Limb (tissue), 2 donors: ENCODE results near the gene PES1.
"Not testable (repeated sequence)": the region's sequence is repeated elsewhere in the genome, so short reads cannot be mapped to it uniquely, and the experiment has no call there.

Experiments
- DNase-seq, 2 donors: peaks; one replicate each; pipeline ENCODE4 v3.0.0-alpha.2; 2016; ENCODE audit errors: extremely low spot score in 2 of 2

The PES1 gene

GRCh38 chr22:30575859-30576258, 15.9 kb downstream of the PES1 start:
- DNase-seq = no peak

DNA sequence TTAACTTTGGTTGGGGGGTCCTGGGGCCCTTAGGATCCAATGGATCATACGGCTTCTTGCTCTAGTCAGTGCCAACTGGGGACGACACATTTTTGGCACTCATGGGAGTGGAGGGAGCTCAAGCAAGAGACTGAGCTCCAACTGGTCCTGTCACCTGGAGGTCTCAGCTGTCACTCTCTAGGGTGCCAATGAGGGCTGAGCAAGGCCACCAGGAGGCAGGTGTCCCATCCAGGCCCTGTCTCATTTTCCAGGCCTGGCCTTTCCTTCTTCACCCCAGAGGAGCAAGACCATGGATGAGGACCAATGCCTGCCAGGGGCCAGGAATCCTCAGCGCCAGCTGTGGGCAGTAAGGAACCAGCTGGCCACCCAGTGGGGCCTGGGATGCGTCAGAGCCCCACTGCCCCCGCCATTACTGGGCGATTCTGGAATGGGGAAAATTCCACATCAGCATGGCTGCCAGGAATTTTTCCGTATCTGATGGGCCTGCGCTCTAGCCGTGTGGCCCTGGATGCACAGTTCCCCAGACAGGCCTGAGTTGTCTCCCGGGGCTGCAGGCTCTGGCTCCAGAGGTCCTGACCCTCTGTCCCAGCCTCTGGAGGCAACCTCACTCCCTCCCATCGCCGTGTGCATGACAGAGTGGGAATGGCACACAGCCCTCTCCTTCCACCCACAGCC, 16.6 kb downstream of the PES1 start:
- peak; percentile 25 to 46 for DNase-seq

GRCh38 chr22:30574095-30574981, 17.4 kb downstream of the PES1 start, which contains the start of gene GAL3ST1:
TSS of gene GAL3ST1 (minus strand) at chr22:30574665. CDS start at chr22:30557392, 17,273 bp downstream.
- DNase-seq = peak; percentile 18 to 78

GRCh38 chr22:30573594-30574094, 18.1 kb downstream of the PES1 start:
- DNase-seq = peak in 1 of 2 donors; percentile 53

DNA sequence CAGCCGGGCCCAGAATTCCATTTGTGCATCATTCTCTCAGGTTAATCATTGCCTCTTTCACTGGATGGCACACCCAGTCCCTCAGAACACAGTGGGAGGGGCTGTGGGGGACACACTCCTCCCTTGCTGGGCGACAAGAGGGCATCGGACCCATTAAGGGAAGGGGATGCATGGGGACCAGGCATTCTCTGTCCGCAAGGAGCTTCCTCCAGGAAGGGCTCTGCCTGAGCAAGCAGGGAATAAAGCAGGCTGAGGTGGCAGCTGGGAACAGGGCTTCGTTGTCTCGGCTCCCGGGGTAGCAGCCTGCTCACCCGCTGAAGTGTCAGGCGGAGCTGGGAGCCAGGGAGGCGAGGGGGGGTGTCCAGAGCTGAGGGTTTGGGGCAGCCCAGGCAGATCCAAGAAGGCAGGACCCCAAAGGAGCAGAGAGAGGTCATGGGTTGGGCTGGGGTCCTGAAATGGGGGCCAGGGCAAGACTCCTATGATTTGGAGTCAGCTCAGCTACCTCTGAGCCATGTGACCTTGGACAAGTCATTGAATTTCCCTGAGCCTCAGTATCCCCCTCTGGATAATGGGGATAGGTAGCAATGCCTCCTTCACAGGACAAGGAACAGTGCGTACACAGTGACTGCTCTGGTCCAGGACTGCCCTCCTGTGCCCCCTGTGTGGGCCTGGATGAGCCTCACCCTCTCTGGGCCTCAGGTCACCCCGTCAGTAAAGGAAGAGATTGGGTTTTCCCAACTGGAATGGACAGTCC, 18.7 kb downstream of the PES1 start:
- DNase-seq = no peak

- no peak for DNase-seq
Observed at GRCh38 chr22:30572210-30572609, 19.5 kb downstream of the PES1 start.

DNA sequence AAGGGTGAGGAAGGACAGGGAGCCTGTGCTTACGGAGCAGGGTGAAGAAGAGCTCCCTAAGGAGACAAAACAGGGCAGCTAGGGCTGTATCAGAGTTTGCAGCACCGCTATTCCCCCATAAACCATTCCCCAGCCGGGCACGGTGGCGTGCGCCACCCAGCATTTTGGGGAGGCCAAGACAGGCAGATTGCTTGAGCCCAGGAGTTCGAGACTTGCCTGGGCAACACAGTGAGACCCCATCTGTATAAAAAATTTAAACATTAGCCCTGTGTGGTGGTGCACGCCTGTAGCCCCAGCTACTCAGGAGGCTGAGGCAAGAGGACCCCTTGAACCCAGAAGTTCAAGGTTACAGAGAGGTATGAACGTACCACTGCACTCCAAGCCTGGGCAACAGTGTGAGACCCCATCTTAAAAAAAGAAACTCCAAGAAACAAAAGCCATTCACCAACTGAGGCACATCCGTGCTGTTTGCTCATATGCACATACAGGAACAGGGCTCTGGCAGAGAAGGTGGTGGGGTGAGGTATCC, 22.0 kb downstream of the PES1 start:
- DNase-seq = no peak

DNA sequence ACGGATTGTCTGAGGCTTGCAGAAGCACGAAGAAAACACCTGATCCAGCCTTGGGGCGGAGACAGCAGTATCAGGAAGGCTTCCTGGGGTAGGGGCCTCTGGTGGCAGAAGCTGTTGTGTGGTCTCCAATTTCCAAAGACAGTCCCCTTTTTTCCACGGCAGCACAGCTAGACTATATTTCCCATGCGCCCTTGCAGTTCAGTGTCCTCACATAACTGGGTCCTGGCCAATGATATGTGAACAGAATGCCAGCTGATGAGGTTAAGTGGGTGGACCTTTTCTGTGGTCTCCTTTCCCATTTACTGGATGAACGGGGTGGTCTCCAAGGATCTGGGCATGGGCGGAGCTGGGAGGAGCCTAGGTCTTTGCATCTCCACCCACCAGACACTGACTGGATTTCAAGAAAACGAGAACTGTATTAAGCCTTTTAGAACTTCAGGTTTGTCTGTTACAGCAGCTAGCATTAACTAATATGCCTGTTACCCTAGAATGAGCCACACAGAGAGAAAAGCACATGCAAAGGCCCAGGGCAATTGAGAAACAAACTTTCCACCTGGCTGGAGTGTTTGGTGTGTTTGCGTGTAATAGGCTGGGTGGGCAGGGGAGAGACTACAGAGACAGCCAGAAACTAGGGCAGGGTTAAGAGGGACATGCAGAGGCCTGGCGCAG, 23.4 kb downstream of the PES1 start:
- no peak for DNase-seq

DNA sequence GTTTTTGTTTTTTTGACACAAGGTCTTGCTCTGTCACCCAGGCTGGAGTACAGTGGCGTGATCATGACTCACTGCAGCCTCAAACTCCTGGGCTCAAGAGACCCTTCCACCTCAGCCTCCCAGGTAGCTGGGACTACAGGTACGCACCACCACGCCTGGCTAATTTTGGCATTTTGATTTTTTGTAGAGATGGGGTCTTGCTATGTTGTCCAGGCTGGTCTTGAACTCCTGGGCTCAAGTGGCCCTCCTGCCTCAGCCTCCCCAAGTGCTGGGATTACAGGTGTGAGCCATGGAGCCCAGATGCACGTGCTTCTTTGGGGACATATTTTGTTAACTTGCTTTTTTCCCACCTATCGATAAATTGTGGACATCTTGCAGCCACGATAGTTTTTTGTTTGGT, 24.4 kb downstream of the PES1 start:
- not testable (repeated sequence) for DNase-seq

- no peak for DNase-seq
Observed at GRCh38 chr22:30566125-30566524, 25.6 kb downstream of the PES1 start.

GRCh38 chr22:30565341-30565740, 26.4 kb downstream of the PES1 start:
- DNase-seq = no peak

DNA sequence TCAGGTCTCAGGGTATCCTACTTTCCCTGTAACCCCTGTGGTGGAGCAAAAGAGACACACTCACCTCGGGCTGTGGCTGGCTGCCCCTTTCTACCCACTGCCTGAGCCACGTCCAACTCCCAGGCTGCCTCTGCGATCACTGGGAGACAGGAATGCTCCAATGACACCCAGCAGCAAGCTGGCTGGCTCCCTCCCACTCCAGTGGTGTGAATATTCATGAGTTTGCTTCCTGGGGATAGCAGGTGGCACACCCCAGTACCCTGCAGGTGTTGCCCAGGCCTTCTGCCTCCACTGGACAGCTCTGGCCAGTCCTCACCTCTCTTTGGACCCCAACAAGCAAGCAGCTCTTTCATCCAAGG, 27.0 kb downstream of the PES1 start:
- DNase-seq = no peak

GRCh38 chr22:30564045-30564760, 27.5 kb downstream of the PES1 start:
- no peak for DNase-seq

DNA sequence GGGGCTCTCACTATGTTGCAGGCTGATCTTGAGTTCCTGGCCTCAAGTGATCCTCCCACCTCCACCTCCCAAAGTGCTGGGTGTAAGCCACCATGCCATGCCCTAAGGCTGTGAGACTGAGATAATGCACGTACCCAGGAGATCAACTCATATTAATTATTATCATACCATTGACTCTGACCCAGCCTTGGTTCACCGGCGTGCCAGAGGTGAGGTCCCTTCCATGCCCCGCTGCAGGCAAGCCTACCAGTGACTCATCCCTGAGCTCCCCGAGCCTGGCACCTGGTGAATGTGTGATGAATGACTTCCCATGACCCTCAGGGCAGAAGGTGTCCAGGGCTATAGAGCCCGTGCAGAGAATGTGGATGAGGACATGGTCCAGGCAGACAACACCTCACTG, 29.3 kb downstream of the PES1 start:
- no peak for DNase-seq

DNA sequence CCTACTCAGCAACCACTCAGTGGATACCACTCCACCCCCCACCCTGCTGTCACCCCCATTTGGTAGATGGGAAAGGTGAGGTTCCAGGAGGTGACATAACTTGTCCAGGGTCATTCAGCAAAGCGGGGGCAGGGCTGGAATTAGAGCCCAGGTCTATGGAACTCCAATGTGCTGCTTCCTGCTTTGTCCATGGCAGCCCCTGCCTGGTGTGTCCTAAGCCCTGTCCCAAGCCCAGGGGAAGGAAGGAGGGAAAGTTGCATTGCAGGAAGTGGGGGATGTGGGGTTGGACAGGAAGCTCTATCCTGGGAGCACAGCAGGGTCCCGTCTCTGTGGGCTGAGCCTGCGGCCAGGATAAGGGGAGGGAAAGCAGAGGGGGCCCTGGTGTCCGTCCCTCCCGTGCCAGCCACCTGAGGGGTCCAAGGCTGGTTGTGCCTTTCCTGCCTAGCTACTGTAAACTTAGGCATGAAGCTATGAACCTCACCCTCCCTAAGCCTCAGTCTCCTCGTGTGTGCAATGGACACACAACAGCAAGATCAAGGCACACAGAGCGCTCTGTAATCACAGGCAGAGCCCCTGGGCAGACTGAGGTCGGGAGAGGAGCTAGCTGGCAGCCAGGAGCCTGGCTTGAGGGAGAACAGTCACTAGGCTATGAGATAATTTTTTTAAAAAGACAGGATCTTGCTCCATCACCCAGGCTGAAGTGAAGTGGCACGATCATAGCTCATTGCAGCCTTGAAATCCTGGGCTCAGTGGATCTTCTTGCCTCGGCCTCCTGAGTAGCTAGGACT, 30.1 kb downstream of the PES1 start:
- DNase-seq = no peak

GRCh38 chr22:30560643-30561202, 31.0 kb downstream of the PES1 start:
- DNase-seq = not testable (repeated sequence)

GRCh38 chr22:30559889-30560288, 31.8 kb downstream of the PES1 start:
- no peak for DNase-seq

- DNase-seq = no peak
Observed at GRCh38 chr22:30557243-30557642, 34.5 kb downstream of the PES1 start.

- no peak for DNase-seq
Observed at GRCh38 chr22:30556388-30556787, 35.3 kb downstream of the PES1 start.
